ENCODE results near the gene TLX2.

Gene TLX2

GRCh38 chr2:74556159-74556558, 41.9 kb downstream of the TLX2 start:
- Histone ChIP-seq H3K4me1 (ENCODE audit: insufficient read depth, poor library complexity, severe bottlenecking) (peaks cover 11% of the 10 kb centered on the region), H3K27me3 (ENCODE audit: insufficient read depth, poor library complexity, severe bottlenecking) (no peaks in the 10 kb centered on the region), H3K27ac (ENCODE audit: poor library complexity, severe bottlenecking) (no peak overlapping the region), H3K36me3 (ENCODE audit: low read depth) (no peaks in the 10 kb centered on the region), H3K4me3 (ENCODE audit: severe bottlenecking) (no peak overlapping the region), H3K9me3 (ENCODE audit: severe bottlenecking) (no peaks in the 10 kb centered on the region)
- no peak for TF ChIP-seq CTCF (IDR thresholded peaks at IDR 0.05; ENCODE audit: poor library complexity, severe bottlenecking)
- no peak for ATAC-seq (ENCODE audit: low read depth)
- no peak for DNase-seq (ENCODE audit: low spot score)

GRCh38 chr2:74556831-74557370, 42.7 kb downstream of the TLX2 start:
- Histone ChIP-seq H3K4me3 (ENCODE audit: severe bottlenecking) (no peak overlapping the region), H3K27ac (ENCODE audit: poor library complexity, severe bottlenecking) (no peak overlapping the region)

GRCh38 chr2:74558284-74559230, 44.3 kb downstream of the TLX2 start:
- no peaks in the 10 kb centered on the region for H3K9me3 ChIP-seq (ENCODE audit: severe bottlenecking)
- ATAC-seq (ENCODE audit: low read depth) (no peak), DNase-seq (ENCODE audit: low spot score) (no peak)
- H3K27me3 ChIP-seq (ENCODE audit: insufficient read depth, poor library complexity, severe bottlenecking) = no peaks in the 10 kb centered on the region
- no peak for TF ChIP-seq CTCF (IDR thresholded peaks at IDR 0.05; ENCODE audit: poor library complexity, severe bottlenecking)
- peaks cover 11% of the 10 kb centered on the region for H3K4me1 ChIP-seq (ENCODE audit: insufficient read depth, poor library complexity, severe bottlenecking)
- H3K36me3 ChIP-seq (ENCODE audit: low read depth) = no peaks in the 10 kb centered on the region
- no peak overlapping the region for H3K4me3 ChIP-seq (ENCODE audit: severe bottlenecking)
- H3K27ac ChIP-seq (ENCODE audit: poor library complexity, severe bottlenecking) = no peak overlapping the region

More at GRCh38 chr2:74556831-74557370, 42.7 kb downstream of the TLX2 start:
- H3K36me3 ChIP-seq (ENCODE audit: low read depth) = no peaks in the 10 kb centered on the region
- H3K9me3 ChIP-seq (ENCODE audit: severe bottlenecking) = no peaks in the 10 kb centered on the region
- no peaks in the 10 kb centered on the region for H3K27me3 ChIP-seq (ENCODE audit: insufficient read depth, poor library complexity, severe bottlenecking)
- TF ChIP-seq CTCF (IDR thresholded peaks at IDR 0.05; ENCODE audit: poor library complexity, severe bottlenecking) = no peak
- peaks cover 11% of the 10 kb centered on the region for H3K4me1 ChIP-seq (ENCODE audit: insufficient read depth, poor library complexity, severe bottlenecking)
- ATAC-seq (ENCODE audit: low read depth) = no peak
- no peak for DNase-seq (ENCODE audit: low spot score)

- Histone ChIP-seq H3K27me3 (ENCODE audit: insufficient read depth, poor library complexity, severe bottlenecking) (no peaks in the 10 kb centered on the region), H3K36me3 (ENCODE audit: low read depth) (no peaks in the 10 kb centered on the region), H3K4me3 (ENCODE audit: severe bottlenecking) (no peak overlapping the region), H3K9me3 (ENCODE audit: severe bottlenecking) (no peaks in the 10 kb centered on the region), H3K27ac (ENCODE audit: poor library complexity, severe bottlenecking) (peak overlapping the region; percentile 50), H3K4me1 (ENCODE audit: insufficient read depth, poor library complexity, severe bottlenecking) (peaks cover 20% of the 10 kb centered on the region)
- no peak for TF ChIP-seq CTCF (IDR thresholded peaks at IDR 0.05; ENCODE audit: poor library complexity, severe bottlenecking)
- ATAC-seq (ENCODE audit: low read depth) (no peak), DNase-seq (ENCODE audit: low spot score) (no peak)
Observed at GRCh38 chr2:74559912-74560311, 45.7 kb downstream of the TLX2 start.
